AG09309 (cell line): Measurements from ENCODE around the gene EBF3.

ENCODE experiments used
- DNase-seq: peaks from one replicate; pipeline ENCODE4 v3.0.0-alpha.2; 2010; ENCODE audit warnings: low read depth
- H3K4me3 ChIP-seq: 2 replicates; pipeline ENCODE4 v1.5.1; 2011; ENCODE audit warnings: mild to moderate bottlenecking, low read depth, low read length, moderate library complexity; ENCODE audit not compliant: control insufficient read depth
- TF ChIP-seq, protein P1 (sequence below): IDR thresholded peaks from 2 replicates; pipeline ENCODE4 v1.5.1; 2011; ENCODE audit warnings: mild to moderate bottlenecking, low read depth, low read length, inconsistent platforms; ENCODE audit not compliant: insufficient read depth, control insufficient read depth; ENCODE audit errors: missing control alignments

EBF3 gene

DNA sequence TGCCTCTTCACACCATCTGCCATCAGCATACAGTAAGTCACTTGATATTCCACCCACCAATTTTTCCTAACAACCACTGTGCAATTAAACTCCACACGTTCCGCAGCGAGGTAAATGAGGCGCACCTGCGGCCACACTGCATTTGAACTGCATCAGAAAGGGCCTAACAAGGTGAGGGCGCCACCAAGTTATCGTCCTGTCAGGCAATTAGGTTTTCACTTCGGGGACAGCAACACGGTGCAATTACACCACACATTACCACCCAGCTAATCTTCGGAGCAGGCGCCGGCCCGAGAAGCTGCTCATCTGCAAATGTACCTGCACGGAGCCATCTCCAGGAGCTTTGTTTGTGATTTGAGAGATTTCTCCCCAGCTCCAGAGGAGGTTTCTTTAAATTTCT is 84.4 kb downstream of the EBF3 start:
- DNase-seq: no peak
- TF ChIP-seq, protein P1, sequence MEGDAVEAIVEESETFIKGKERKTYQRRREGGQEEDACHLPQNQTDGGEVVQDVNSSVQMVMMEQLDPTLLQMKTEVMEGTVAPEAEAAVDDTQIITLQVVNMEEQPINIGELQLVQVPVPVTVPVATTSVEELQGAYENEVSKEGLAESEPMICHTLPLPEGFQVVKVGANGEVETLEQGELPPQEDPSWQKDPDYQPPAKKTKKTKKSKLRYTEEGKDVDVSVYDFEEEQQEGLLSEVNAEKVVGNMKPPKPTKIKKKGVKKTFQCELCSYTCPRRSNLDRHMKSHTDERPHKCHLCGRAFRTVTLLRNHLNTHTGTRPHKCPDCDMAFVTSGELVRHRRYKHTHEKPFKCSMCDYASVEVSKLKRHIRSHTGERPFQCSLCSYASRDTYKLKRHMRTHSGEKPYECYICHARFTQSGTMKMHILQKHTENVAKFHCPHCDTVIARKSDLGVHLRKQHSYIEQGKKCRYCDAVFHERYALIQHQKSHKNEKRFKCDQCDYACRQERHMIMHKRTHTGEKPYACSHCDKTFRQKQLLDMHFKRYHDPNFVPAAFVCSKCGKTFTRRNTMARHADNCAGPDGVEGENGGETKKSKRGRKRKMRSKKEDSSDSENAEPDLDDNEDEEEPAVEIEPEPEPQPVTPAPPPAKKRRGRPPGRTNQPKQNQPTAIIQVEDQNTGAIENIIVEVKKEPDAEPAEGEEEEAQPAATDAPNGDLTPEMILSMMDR: no peak
- no peak overlapping the region for H3K4me3 ChIP-seq

DNA sequence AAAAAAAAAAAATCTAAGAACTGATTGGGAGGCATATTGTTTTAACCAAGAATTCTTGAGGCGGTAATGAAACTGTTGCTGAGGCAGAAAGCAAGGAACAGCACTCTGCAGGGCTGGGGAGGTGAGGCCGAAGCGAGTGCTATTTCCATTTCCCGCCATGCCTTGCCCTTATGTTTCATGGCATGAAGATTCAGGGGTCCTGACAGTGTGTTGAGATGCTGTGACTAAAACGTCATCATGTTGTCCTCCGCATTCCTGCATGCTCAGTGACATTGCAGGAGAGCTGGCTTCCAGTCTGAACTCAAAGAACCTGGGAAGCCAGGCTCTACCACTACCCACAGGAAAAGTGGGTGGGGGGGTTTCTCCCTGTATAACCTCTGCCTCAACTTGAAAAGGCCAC is 85.2 kb downstream of the EBF3 start:
- H3K4me3 ChIP-seq: no peak overlapping the region
- no peak for DNase-seq
- TF ChIP-seq, protein P1: no peak

DNA sequence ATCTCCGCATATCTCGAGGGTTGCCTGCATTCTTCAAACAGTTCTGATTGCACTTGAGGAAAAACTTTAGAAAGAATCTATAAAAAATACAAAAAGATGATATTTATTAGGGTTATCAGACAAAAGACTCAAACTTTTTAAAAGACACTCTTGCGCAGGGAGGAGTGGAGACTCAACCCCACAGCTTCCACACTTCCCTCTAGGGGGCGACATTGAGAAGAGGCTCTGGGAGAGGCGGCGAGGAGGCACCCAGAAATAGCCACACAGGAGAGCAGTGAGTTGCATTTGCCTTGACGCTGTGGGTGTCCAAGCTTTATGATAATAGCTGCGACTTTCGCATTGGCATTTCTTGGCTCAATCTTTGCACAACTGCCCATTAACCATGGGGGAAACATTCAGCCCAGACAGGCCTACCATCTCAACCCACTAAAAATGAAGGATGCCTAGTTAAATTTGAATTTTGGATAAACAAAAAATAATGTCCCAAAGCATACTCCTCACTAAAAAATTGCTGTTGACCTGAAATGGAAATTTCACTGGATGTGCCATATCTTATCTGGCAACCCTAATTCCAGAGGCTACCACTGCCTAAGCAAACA is 86.2 kb downstream of the EBF3 start:
- TF ChIP-seq, protein P1: peak; percentile 51
- DNase-seq: no peak

DNA sequence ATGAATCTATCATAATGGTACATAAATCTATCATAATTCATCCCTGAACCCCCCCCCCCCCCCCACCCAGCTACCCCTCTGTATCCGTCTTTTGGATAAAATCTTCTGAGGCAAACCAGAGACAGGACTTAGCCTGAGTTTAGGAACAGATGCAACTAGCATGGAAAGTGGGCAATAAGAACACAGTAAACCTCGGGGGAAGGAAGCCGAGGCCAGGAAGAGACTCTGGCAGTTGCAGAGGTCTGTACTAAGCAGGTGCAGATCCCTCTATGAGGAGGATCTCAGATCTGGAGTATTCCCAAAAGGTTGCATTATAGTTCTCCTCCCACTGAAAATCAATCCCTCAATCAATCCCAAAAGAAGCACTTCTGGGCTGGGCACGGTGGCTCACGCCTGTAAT is 87.2 kb downstream of the EBF3 start:
- no peak overlapping the region for H3K4me3 ChIP-seq
- TF ChIP-seq, protein P1: no peak
- DNase-seq: no peak

More for the DNA sequence above, 86.2 kb downstream of the EBF3 start:
- H3K4me3 ChIP-seq: no peak overlapping the region

DNA sequence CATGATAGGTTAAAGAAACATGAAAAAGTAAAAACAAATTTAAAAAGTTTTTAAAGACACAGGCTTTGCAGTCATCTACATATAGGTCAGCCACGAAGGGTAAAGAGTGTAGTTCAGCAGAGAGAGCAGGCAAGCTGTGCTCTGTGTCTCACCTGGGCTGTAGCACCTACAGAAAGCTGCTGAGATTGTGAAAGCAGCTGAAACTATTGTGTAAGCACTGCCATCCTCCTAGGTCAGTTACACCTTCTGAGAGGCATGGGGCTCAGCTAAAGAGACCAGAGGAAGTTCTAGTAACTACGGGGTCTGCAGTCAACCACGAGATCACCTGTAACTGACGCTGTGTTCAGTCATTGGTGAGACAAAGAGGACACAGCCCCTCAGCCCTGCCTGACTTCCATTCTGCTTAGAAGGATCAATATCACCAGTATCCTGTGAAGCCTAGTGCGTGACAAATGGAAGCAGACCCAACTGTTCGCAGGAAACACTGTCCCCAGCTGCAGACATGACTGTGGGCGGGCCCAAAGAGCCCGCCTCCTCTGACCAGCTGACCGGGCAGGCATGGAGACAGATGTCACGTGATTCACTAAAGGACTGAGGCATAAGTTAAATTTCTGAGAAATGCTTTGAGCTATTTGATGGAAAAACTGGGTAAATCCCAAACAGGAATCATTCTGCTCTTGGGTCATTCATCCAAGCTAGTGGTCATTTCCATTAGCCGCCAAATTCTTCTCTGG is 87.9 kb downstream of the EBF3 start:
- TF ChIP-seq, protein P1: no peak
- no peak for DNase-seq
- no peak overlapping the region for H3K4me3 ChIP-seq

DNA sequence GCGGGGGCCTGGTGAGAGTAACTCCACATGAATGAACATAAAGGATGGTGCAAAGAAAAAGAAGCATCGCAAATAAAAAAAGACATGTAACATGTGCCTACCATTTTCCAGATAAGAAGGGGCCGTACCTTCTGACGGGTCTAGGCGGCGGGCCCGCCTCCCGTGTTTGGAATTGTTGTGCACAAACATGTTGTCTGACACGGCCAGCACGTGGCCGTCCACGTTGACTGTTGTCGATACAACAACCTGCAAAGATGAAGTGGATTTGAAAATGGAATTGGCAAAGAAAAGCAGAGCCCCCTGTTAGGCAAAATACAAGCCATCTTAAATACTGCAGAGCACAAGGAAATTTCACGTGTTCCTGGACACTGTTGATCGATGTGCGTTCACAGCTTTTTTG is 90.7 kb downstream of the EBF3 start:
- TF ChIP-seq, protein P1: no peak

More for the DNA sequence above, 90.7 kb downstream of the EBF3 start:
- no peak overlapping the region for H3K4me3 ChIP-seq
- DNase-seq: no peak
